Mucosa of rectum (tissue), 2 donors: ENCODE measurements around the gene CCDC9.

Experiments used
- H3K27ac ChIP-seq, 2 donors: one replicate each; pipeline ENCODE4 v1.7.0; 2013; ENCODE audit warnings: inconsistent platforms in 2 of 2, low read depth in 2 of 2, low read length in 2 of 2
- H3K27me3 ChIP-seq, 2 donors: one replicate each; pipeline ENCODE4 v1.7.0; 2013; ENCODE audit warnings: low read length in 2 of 2; ENCODE audit not compliant: control insufficient read depth in 2 of 2, insufficient read depth in 2 of 2
- H3K36me3 ChIP-seq, 2 donors: one replicate each; pipeline ENCODE4 v1.7.0; 2013; ENCODE audit warnings: low read length in 2 of 2; ENCODE audit not compliant: control insufficient read depth in 2 of 2, insufficient read depth in 2 of 2
- H3K4me1 ChIP-seq, 2 donors: one replicate each; pipeline ENCODE4 v1.7.0; 2013; ENCODE audit warnings: low read length in 2 of 2, mild to moderate bottlenecking in 1 of 2; ENCODE audit not compliant: control insufficient read depth in 2 of 2, insufficient read depth in 2 of 2
- H3K4me3 ChIP-seq, 2 donors: one replicate each; pipeline ENCODE4 v1.7.0; 2013; ENCODE audit warnings: low read length in 2 of 2
- H3K9ac ChIP-seq, 2 donors: one replicate each; pipeline ENCODE4 v1.7.0; 2013; ENCODE audit warnings: low read length in 2 of 2, low read depth in 1 of 2, mild to moderate bottlenecking in 1 of 2
- H3K9me3 ChIP-seq, 2 donors: one replicate each; pipeline ENCODE4 v1.7.0; 2013; ENCODE audit warnings: low read length in 2 of 2; ENCODE audit not compliant: control insufficient read depth in 2 of 2
- donor health status: healthy.
- donor health status: Normal muscosa, but diverticular disease.

Gene CCDC9

GRCh38 chr19:47226426-47227351 lies 29.6 kb upstream of the CCDC9 start:
- H3K9me3 ChIP-seq: no peaks in the 10 kb centered on the region
- H3K4me1 ChIP-seq: peaks cover 39 to 41% of the 10 kb centered on the region in 2 donors
- peak overlapping the region; percentile 98 to 99 for H3K27ac ChIP-seq
- no peaks in the 10 kb centered on the region for H3K27me3 ChIP-seq
- H3K36me3 ChIP-seq: peaks cover 4 to 7% of the 10 kb centered on the region in 2 donors
- peak overlapping the region; percentile 80 to 96 for H3K9ac ChIP-seq
- H3K4me3 ChIP-seq: peak overlapping the region; percentile 71 to 80

- peaks cover 0 to 2% of the 10 kb centered on the region in 2 donors for H3K36me3 ChIP-seq
- peak overlapping the region; percentile 68 to 96 for H3K9ac ChIP-seq
- peaks cover 46 to 48% of the 10 kb centered on the region in 2 donors for H3K4me1 ChIP-seq
- H3K27me3 ChIP-seq: no peaks in the 10 kb centered on the region
- H3K4me3 ChIP-seq: peak overlapping the region; percentile 71 to 80
- H3K27ac ChIP-seq: peak overlapping the region; percentile 98 to 99
- H3K9me3 ChIP-seq: no peaks in the 10 kb centered on the region
Observed at GRCh38 chr19:47227352-47228167, 28.8 kb upstream of the CCDC9 start.

GRCh38 chr19:47228168-47228936 lies 28.0 kb upstream of the CCDC9 start:
- no peaks in the 10 kb centered on the region for H3K9me3 ChIP-seq
- no peaks in the 10 kb centered on the region for H3K27me3 ChIP-seq
- peaks cover 47 to 50% of the 10 kb centered on the region in 2 donors for H3K4me1 ChIP-seq
- peak overlapping the region; percentile 80 to 85 for H3K4me3 ChIP-seq
- H3K27ac ChIP-seq: peak overlapping the region; percentile 98 to 99
- peak overlapping the region; percentile 80 to 96 for H3K9ac ChIP-seq
- H3K36me3 ChIP-seq: peaks cover 0 to 2% of the 10 kb centered on the region in 2 donors

- peak overlapping the region; percentile 71 to 85 for H3K4me3 ChIP-seq
- H3K27me3 ChIP-seq: no peaks in the 10 kb centered on the region
- peaks cover 47 to 50% of the 10 kb centered on the region in 2 donors for H3K4me1 ChIP-seq
- no peaks in the 10 kb centered on the region for H3K9me3 ChIP-seq
- H3K36me3 ChIP-seq: no peaks in the 10 kb centered on the region
- peak overlapping the region; percentile 98 to 99 for H3K27ac ChIP-seq
- peak overlapping the region; percentile 80 to 96 for H3K9ac ChIP-seq
Observed at GRCh38 chr19:47228937-47229675, 27.2 kb upstream of the CCDC9 start.

- no peaks in the 10 kb centered on the region for H3K9me3 ChIP-seq
- peaks cover 47 to 50% of the 10 kb centered on the region in 2 donors for H3K4me1 ChIP-seq
- no peaks in the 10 kb centered on the region for H3K27me3 ChIP-seq
- H3K9ac ChIP-seq: peak overlapping the region; percentile 80 to 96
- H3K27ac ChIP-seq: peak overlapping the region; percentile 89 to 99
- H3K4me3 ChIP-seq: peak overlapping the region; percentile 71 to 85
- H3K36me3 ChIP-seq: no peaks in the 10 kb centered on the region
Observed at GRCh38 chr19:47229676-47230053, 26.7 kb upstream of the CCDC9 start.

GRCh38 chr19:47230054-47230920 lies 26.0 kb upstream of the CCDC9 start:
- Histone ChIP-seq H3K9me3 (no peaks in the 10 kb centered on the region), H3K4me1 (peaks cover 47 to 50% of the 10 kb centered on the region in 2 donors), H3K9ac (peak overlapping the region; percentile 80 to 96), H3K36me3 (no peaks in the 10 kb centered on the region), H3K27me3 (no peaks in the 10 kb centered on the region), H3K27ac (peak overlapping the region; percentile 89 to 99), H3K4me3 (peak overlapping the region; percentile 71 to 85)

GRCh38 chr19:47230921-47231214 lies 25.5 kb upstream of the CCDC9 start, which contains the start of gene BBC3:
BBC3 (minus strand) TSS chr19:47231199; CDS start chr19:47228431, 2,768 bp downstream.
- Histone ChIP-seq H3K36me3 (no peaks in the 10 kb centered on the region), H3K4me3 (peak within 1 kb of the TSS; percentile 85 to 91), H3K27me3 (no peaks in the 10 kb centered on the region), H3K4me1 (peaks cover 47% of the 10 kb centered on the region in 2 donors), H3K9me3 (no peaks in the 10 kb centered on the region), H3K9ac (peak within 1 kb of the TSS; percentile 85 to 96), H3K27ac (peak within 1 kb of the TSS; percentile 92 to 99)

GRCh38 chr19:47231215-47232054 lies 24.9 kb upstream of the CCDC9 start:
- H3K36me3 ChIP-seq: no peaks in the 10 kb centered on the region
- H3K27me3 ChIP-seq: no peaks in the 10 kb centered on the region
- H3K4me3 ChIP-seq: peak overlapping the region; percentile 78 to 91
- no peaks in the 10 kb centered on the region for H3K9me3 ChIP-seq
- H3K9ac ChIP-seq: peak overlapping the region; percentile 85 to 96
- H3K27ac ChIP-seq: peak overlapping the region; percentile 92 to 99
- peaks cover 46 to 47% of the 10 kb centered on the region in 2 donors for H3K4me1 ChIP-seq
